Astrocyte of the cerebellum (primary cell): ENCODE data around the gene WDFY1.

ENCODE experiments used
- DNase-seq: peaks from one replicate; pipeline ENCODE4 v3.0.0-alpha.2; 2011; ENCODE audit warnings: low read depth
- H3K4me3 ChIP-seq: 2 replicates; pipeline ENCODE4 v1.5.1; 2011; ENCODE audit warnings: mild to moderate bottlenecking, low read depth, low read length, moderate library complexity
- in situ Hi-C: cut with HindIII; loops from 2 replicates; pipeline ENCODE4 v1.10.0; 2017; ENCODE audit warnings: low sequenced_read_pairs
- TF ChIP-seq, protein P1 (sequence below): IDR thresholded peaks from 2 replicates; pipeline ENCODE4 v1.5.1; 2012; ENCODE audit warnings: low read length, low read depth, moderate library complexity, mild to moderate bottlenecking; ENCODE audit errors: missing control alignments

WDFY1 gene

DNA sequence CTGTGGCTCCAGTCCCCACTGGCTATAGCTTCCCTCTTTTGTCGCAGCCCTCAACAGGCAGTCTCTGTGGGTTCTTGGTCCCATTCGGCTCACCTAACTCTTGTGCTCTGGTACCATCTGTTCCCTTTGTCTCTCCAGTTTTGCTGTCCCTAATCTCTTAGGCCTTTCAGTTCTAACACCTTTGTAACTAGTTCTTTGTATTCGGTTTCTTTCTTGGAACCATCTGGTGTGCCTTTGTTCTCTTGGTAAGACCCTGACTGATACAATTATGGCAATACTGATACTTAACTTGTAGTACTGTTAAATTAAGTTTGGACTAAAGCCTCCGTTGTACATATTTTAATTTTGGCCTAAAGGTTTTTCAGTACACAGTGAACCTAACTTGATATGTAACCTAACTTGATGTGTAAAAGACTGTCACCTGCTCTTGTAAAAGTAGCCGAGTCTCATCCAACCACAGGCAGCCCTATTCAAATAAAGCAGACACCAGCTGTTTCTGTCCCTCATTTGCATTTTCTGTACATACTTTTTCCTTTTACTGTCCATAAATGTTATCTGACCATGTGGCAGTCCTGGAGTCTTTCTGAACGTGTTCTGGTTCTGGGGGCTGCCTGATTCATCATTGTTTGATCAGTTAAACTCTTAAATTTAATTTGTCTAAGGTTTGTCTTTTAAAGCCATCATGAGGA lies 7.3 kb upstream of the WDFY1 start:
- TF ChIP-seq, protein P1, sequence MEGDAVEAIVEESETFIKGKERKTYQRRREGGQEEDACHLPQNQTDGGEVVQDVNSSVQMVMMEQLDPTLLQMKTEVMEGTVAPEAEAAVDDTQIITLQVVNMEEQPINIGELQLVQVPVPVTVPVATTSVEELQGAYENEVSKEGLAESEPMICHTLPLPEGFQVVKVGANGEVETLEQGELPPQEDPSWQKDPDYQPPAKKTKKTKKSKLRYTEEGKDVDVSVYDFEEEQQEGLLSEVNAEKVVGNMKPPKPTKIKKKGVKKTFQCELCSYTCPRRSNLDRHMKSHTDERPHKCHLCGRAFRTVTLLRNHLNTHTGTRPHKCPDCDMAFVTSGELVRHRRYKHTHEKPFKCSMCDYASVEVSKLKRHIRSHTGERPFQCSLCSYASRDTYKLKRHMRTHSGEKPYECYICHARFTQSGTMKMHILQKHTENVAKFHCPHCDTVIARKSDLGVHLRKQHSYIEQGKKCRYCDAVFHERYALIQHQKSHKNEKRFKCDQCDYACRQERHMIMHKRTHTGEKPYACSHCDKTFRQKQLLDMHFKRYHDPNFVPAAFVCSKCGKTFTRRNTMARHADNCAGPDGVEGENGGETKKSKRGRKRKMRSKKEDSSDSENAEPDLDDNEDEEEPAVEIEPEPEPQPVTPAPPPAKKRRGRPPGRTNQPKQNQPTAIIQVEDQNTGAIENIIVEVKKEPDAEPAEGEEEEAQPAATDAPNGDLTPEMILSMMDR = no peak

DNA sequence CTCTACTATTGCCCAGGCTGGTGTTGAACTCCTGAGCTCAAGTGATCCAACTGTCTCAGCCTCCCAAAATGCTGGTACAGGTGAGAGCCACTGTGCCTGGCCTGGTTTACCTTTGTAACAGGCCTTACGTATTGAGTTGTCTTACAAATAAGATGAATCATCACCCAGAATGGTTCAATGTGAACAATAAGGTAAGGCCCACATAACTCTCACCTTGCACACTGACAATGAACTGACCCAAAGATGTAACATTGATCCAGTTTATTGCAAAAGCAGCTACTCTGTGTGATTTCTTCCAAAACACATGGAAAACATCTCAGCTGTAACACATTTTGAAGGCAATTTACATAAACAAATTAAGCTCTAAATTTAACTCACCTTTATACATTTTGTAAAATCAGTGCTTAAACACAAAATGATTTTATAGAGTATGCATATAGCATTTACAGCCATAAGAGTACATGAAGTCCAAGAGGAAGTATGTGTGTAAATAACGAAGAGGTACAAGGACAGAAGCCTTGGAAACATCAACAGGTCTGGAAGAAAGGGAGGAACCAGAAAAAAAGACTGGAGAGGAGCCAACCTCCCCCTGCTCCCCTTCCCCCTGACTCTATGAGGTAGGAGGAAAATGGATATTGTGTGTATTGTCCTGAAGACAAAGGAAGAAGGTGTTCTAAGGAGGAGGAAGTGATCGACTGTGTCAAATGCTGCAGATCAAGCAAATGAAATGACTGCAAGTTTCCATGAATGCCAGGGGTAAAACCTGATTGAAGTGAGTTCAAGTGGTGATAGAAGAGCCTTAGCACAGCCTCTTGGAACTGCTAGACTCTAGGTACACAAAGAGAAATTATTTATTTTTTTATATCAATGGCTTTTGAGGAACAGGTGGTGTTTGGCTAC lies 5.6 kb upstream of the WDFY1 start:
- in situ Hi-C loops = no loop called here
- TF ChIP-seq, protein P1 = no peak
- DNase-seq = no peak
- H3K4me3 ChIP-seq = no peak overlapping the region

More for the DNA sequence above, 7.3 kb upstream of the WDFY1 start:
- in situ Hi-C loops = no loop called here
- DNase-seq = no peak
- no peak overlapping the region for H3K4me3 ChIP-seq

DNA sequence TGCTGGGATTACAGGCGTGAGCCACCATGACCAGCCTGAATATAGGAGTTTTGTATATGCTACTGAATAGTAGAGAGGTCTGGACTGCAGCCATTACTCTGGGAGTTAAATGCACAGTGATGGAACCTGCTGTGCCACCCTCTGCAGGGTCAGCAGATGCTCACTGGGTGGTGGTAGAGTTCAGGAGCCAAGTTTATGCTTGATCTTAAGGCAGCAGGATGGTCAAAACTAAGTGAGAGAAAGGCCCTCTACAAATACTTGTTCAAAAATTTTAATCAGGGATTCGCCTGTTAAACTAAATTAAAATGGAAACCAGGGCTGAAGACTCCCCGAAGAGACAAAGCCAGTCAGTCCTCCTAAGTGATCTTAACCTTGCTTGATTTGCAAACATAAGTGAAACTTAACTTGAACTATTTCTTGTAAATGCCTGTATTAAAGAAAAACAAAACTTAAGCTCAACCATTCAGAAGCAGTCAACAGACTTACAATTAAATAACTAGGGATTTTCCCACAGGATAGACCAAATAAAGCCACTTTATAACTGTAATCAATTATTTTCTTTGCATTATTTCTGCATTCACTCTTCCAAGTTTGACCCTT lies 4.2 kb upstream of the WDFY1 start:
- H3K4me3 ChIP-seq = no peak overlapping the region
- no peak for DNase-seq
- in situ Hi-C loops = no loop called here
- TF ChIP-seq, protein P1 = no peak

GRCh38 chr2:223947711-223948205 lies 2.6 kb upstream of the WDFY1 start:
- no peak for DNase-seq
- in situ Hi-C loops = no loop called here
- H3K4me3 ChIP-seq = no peak overlapping the region
- TF ChIP-seq, protein P1 = no peak

- no peak for DNase-seq
- no peak overlapping the region for H3K4me3 ChIP-seq
- in situ Hi-C loops = no loop called here
- TF ChIP-seq, protein P1 = no peak
These were observed 620 bp upstream of the WDFY1 start for GRCh38 chr2:223945755-223946154.

DNA sequence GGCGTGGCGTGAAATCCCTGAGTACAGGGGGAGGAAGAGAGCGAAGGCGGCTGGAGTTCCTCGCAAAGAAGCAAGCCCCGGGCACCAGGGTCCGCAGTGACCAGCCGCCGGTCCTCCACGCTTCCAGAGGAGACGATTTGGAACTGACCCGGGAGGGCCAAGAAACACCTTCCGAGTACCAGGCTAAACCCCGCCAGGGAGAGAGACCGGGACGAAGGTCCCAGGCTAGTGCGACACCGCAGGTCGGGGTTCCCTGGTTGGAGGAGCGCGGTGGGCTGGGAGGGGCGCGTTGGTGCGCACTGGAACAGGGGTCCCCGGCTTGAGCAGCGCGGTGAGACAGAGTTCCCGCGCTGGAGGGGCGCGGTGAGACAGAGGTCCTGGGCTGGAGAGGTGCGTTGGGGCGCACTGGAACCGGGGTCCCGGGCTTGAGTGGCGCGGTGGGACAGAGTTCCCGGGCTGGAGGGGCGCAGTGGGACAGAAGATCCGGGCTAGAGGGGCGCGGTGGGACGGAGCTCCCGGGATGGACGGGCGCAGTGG lies 901 bp downstream of the WDFY1 start:
- TF ChIP-seq, protein P1 = no peak
- DNase-seq = no peak
- in situ Hi-C loops = no loop called here

More for the DNA sequence above, 901 bp downstream of the WDFY1 start:
- H3K4me3 ChIP-seq = peak overlapping the region; percentile 92
